ENCODE results near the gene MKKS.

MKKS gene

DNA sequence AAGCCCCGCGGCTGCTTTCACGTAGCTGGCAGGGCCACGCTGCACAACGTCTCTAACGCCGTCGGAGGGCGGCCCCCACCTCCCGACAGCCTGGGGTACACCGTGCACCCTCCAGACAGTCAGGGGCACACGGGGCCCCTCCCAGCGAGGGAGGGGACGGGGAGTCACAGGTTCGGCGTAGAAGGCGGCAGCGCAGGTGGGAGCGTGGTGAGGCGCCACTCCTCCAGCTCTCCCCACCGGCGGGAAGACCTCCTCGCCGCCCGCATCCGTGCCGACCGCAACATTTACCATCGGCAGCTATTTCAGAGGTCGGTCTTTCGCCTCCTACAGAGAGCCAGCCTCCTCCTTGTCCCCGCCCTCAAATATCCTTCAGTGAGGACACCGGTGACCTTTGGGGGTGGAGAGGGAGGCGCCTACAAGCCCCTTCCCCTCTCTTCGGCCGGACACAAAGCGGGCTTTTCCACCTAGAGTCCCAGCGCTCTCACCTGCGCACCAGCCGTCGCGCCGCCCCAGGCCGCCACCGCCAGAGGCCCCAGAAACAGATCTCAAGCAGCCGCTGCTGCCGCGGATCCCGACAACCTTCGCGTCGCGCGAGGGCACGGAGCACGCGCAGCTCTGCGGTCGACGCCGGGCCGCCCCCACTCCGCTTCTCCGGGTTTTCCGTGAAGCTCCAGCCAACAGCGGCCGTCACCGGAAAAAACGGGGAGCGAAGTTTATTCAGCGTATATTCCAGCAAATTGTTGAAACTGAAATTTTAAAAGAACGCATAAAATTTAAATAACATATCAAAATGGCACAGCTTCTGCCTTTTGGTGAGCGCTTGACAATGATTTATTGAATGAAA is at the start of gene MKKS:
TSS of gene MKKS (minus strand) at position 600 of the 844 bp plus-strand sequence. CDS start 20,708 bp downstream, outside the sequence.
- DNase-seq, result peak; percentile 64

DNA sequence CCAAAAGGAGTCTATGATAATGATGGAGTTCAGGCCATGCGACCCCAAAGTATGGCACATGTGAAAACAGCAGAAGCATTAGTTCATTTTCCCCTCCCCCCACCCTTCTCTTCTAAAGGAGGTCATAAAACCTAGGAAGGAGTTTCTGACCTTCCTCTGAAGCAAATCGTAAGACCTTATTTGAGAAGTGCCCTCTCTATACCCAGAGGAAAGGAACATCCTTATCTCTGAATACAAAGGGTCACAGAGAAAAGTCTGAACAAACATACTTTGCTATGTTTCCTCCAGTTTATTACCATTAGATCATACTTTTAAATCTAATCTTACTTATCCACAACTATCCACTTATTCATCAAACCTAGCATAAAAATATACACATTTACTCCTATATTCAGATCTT is 49.7 kb upstream of the MKKS start:
- DNase-seq, result no peak

DNA sequence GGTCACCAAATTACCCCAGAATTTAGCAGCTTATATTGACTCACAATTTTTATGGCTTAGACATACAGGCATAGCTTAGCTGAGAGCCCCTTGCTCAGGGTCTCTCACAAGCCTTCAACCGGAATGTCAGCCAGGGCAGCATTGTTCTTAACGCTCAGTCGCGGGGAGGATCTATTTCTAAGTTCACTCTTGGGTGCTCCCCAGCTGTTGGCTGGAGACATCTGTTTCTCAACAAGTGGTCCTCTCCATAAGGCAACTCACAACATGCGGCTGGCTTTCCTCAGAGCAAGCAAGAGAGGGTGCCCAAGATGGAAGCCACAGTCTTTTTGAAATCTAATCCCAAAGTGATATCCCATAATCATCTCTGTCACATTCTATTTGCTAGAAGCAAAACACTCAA is 47.7 kb upstream of the MKKS start:
- DNase-seq, result no peak

DNA sequence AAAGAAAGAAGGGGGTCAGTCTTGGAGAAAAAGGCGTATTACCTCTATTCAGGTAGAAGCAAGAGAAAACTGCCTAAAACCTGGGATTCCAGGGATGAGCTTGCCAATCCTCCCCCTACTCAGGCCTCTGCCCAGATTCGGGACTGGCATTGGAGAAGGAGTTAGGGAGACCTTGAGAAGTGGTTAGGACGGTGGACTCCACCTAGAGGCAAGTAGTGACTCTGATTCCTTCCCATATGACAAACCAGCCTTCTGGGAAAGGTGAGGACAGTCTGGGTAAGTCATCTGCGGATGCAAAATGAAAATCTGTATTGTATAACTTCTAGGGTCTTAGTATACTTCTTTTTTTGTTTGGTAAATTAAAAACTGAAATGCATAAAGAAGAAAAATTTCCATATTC is 44.9 kb upstream of the MKKS start:
- no peak for DNase-seq

DNA sequence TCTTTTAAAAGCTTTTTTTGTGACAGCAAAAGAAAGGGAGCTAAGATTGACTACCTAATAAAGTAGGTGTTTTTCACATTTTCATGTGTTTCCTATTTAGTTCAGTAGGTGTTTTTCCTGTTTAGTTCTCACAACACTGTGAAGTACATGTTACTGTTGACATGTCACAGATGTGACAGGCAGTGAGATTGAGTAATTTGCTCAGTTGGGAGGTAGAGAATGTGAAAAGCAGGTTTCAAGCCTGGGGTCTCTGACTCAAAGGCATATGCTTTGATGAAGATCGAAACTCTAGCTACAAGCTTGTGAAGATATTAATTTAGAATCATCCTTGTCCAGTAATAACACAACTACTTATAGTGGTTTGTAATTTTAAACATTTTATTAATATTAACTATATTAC is 44.2 kb upstream of the MKKS start:
- no peak for DNase-seq

DNA sequence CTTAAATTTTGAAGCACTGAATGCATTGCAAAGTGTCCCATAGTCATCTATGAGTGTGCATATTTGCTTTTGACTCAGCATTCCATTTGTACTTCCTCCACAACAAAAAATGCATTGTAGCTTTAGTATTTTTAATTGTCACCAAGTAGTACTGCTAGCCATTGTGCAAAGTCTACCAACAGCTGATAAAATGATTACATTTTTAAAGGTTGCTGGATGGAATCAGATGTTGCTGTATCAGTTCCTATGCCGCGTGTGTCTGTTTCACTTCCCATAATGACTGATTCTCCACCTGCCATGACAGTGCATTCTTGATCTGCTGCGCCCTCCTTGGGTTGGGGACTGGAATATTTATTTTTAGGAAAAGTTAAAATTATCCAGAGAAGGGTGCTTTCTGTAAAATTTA is 42.3 kb upstream of the MKKS start:
- DNase-seq, result no peak

DNA sequence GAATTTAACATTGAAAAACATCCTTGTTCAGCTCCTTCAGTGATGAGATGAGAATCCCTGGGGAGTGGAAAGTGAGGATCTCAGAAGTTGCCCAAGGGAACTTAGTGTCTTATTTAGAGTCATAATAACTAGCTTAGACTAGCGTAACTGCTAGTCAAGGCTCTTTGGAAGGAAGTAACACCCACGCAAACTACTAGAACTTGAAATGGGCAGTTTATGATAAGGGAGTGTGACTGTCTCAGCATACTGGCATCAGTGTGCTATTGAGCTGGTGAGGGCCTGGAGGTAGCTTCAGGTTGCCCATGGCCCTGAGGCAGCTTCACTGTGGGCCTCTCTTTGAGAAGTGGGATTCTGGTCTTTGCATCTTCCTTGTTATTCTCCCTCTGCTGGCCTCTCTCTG is 41.2 kb upstream of the MKKS start:
- no peak for DNase-seq

DNA sequence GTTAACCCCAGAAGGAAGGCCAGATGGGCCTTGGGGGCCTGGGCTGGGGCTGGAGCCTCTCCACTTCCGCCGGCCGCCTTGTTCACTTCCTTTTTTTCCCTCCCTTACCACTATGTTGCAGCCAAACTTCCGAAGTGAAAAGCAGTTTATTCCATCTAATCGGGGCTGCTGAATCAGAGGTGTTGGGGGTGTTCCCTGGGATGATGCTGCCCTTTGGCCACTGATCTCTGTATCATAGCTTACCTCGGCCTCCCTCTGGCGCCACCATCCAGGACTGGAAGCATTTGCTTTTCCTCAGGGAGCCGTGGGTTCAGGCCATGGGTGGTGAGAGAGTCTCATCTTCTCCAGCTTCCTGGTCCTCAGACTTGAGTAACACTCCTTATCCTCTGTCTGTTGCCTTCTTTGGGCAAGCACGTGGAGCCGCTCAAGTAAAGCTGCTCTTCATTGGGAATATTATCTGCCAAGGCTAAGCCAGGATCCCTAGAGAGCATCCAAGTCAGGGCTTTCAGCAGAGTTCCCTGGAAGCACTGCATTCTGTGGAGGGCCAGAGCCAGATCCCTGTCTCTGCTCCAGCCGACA is 40.7 kb upstream of the MKKS start:
- no peak for DNase-seq

DNA sequence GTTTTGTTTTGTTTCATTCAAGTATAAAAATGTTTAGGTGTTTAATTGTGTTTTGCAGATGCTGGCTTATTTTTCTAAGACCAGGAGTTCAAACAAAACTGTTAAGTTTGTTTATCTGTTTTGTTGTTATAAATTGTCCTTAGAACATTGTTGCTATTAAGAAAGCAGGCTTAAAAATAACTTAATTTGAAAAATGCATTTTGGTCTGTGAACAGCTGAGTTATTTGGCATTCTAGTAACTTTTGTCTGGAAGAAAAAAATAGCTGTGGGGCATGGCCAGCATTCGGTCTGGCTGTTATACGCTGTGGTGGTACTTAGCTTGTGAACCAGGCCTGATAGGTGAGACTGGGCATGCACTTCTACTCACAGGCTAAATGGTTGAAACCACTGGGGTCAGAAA is 38.8 kb upstream of the MKKS start:
- no peak for DNase-seq

DNA sequence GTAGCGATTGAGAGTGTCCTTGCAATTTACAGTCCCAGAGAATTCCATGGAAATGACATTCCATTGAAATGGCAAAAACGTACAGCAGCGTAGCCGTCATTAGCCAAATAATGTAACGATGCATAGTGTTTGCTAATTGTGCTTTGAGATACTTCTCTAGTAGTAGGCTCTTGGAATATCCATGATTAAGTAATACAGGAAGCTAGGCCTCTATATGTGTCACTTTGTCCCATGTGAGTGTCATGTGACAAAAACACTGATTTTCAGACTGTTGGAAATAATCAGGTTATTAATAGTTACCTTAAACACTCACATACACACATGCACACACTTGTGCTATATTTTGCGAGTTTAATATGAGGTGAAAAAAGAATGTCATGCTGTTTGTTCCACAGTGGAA is 36.3 kb upstream of the MKKS start:
- no peak for DNase-seq

DNA sequence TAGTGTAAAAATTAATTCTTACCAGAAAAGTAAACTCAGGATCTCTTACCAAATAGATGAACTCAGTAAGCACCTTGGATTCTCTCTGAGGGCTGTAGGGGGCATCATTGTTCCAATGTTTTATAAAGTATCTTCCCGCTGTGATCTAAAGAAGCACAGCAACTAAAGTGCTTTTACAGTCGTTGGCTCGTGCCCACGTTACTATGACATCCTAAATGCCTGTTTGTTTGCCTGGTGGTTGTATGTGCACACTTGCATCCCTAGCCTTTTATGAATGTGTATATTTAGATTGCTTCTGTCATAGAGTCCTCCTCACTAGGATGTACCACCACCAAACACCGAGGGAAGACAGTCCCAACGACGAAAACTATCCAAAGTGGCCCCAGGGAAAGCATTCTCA is 35.6 kb upstream of the MKKS start:
- DNase-seq, result no peak

DNA sequence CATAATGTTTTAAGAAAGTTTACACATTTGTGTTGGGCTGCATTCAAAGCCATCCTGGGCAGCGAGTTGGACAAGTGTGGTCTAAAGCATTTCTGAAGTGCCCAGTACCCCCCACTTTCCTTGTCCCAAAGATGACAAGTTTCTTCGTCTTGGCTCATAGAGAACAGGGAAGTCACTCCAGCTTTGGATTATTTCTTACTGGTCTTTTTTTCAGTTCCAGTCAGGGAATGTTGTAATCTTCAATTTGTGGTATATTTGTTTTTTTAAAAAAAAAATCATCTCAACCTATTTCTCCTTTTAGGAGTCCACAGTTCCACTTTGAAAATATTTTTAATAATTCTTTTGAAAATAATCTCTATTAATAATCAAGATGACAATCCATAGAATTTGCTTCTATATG is 35.0 kb upstream of the MKKS start:
- DNase-seq, result no peak

DNA sequence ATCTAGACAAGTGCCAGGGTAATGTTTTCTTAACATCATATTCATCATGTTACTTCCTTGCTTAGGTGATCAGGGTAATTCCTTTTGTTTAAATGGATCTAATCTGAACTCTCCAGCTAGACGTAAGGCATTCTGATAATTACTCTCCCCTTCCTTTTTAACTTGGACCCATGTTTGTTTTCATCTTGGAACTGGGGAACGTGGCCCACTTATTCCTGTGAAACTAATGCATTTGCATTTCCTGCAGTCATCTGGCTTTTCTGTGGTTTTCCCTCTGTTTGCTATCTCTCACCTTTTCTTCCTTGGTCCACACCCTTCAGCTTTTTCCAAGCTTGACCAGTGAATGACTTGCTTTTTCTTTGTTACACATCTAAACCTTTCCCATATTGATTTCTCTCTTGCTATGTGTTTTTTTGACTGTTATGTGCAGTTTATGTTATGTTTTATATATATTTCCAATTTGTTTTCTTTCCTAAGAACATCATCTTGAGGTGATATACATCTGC is 34.4 kb upstream of the MKKS start:
- no peak for DNase-seq

DNA sequence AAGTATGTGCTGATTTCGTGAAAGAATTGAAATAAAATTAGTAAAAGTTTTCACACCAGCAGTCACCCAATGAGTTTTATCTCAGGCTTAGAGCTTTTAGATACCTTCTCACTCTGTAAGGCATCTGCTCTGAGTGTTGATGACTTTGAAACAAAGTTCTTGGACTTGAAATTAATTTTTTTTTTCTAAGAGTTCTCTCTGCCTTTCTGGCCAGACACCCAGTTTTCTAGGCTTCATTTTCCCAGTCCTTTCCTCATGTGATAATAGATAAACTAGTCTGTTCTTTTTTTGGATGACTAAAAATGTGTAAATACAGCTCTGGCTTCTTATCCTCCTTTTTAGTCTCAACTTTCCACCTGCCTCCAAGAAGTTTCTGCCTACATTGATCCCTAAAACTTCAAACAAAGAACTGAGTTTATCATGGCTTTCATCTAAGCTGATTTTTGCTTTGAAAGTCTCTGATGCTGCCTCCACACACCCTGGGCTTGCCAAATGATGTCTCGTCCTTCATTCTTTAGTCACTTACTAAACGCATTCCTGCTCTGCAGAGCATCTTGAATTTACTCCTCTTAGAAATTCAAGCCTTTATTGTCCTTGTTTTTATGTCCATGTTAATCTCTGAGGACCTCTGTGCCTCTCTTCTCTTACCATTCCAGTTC is 33.8 kb upstream of the MKKS start:
- DNase-seq, result no peak

DNA sequence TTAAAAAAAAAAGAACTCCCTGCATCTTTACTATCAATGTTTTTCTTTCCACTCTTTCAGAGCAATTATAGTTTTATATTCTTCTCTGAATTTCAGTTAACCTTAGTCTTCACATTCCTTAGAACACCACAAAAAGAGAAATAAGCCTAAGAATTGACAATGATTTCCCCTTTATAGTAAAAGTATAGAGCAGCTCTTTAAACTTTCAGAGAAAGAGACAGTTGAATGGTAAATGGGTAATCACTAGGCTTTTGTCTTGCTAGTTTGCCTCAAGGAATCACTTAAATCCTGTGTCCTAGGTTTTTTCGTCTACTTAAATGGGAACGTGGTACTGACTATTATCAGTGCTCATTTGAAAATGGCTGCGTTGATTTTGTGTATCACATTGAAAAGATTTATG is 32.8 kb upstream of the MKKS start:
- no peak for DNase-seq

DNA sequence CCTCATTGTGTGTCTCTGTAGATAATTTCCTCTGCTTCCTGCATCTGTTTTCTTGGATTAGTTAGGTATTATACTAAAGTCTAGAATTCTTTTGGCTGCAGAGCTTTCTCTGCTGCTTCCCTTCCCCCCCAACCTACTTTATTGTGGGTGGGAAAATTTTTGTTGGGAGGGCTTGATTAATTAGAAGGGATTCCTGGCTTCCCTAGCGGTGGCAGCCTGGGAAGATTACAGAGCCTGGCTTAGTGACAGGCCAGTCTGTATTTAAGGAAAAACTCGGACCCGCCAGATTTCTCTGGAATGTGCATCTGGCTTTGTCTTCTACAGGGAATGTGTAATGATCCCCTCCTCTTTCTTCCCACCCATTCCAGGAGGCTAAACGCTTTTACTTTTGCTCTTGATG is 32.3 kb upstream of the MKKS start:
- DNase-seq, result no peak

DNA sequence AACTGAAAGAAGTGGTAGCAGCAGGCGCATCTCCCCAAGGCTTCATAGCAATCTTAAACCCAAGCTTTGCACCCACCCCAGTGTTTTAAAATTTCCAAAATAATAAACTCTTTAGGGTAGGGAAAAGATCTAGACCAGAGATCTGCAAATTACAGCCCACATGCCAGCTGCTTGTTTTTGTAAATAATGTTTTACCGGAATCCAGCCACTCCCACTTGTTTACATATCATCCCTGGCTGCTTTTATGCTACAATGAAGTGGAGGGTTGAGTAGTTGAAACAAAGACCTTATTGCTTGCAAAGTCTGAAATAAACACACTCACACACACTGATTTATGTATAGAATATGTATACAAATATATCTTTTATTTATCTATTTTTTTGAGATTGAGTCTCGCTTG is 31.1 kb upstream of the MKKS start:
- DNase-seq, result no peak

DNA sequence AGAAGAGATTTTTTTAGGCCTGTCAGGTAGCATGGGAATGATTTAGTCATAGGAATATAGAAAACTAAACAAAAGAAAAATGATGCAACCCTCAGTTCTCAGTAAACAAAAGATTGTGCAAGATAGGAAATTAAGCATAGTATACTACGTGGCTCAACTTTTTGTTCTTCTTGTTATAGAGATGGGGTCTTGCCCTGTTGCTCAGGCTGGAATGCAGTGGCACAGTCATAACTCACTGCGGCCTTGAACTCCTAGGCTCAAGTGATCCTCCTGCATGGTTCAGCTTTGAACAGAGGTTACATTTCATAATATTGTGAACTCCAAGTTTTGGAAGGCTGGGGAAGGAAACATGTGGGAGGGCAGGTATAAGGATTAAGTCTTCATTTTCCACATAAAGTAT is 29.6 kb upstream of the MKKS start:
- DNase-seq, result no peak

DNA sequence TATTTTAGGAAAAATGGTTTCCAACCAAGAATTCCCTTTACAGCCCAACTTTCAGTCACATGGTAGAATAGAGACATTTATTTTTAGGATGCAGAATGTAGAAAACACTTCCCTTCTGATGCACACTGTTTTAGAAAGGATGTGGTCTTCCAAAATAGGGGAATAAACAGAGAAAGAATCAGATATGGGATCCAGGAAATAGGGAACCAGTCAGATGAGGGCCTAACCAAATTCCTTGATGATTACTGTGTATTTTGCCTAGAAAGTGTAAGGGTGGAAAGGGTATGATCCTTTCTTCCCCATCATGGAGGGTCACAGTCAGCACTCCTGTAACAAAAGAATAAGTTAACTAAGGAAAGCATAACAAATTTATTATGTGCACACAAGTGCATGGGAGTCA is 28.5 kb upstream of the MKKS start:
- no peak for DNase-seq

DNA sequence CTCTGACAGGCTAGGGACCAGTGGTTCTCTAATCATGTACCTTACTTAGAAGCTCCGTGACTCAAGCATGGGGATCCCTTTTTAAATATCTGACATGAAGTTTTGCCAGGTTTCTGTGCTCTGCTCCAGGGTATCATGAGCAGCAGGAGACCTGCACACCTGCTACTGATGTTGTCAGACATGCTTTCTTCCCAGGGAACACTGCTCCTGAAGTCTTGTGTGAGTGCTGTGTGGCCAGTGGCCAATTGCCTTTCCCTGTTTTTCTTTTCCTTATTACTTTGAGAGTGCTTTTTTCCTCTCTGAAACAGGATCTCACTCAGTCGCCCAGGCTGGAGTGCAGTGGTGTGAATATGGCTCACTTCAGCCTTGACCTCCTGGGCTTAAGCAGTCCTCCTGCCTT is 27.5 kb upstream of the MKKS start:
- no peak for DNase-seq

DNA sequence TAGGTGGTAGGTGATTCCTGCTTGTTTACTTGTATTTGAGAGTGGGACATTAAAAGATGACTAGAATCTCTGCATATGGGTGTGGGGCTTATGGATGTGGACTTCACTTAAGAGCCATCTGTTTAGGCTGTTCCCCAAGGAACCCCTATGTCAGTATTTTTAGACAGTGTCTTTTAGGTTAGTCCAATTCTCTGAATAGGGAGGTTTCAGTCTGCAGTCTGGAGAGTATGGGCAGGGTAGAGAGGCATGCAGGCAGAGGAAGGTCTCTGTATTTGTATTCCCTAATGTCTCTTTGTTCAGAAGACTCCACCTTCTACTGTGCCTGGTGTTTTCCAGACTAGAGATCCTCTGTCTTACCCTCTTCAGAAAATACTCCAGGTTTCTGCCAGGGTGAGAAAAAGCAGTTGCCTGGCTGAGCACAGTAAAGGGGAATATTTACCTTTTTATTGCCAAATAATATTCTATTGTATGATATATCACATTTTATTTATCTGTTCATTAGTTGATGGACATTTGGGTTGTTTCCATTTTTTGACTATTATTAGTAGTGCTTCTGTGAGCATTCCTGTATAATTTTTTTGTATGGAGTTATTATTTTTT is 20.2 kb upstream of the MKKS start:
- no peak for DNase-seq

DNA sequence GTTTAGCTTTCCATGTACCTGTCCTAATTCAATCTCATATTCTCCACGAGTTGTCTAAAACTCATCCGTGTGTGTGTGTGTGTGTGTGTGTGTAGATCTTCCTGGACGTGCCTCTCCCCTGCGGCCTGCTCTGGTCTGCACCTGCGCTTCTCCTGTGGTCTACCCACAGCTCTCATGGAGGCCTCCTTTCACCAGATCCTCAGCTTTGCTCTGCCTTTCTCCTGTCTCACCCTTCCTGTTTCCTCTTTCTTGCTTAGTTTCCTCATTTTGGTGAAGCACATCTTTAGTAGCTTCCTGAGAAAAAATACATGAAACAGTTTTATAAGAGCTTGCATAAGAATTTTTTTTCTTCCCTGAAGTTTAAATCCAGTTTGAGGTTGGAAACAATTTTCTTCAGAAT is 19.2 kb upstream of the MKKS start:
- DNase-seq, result no peak

DNA sequence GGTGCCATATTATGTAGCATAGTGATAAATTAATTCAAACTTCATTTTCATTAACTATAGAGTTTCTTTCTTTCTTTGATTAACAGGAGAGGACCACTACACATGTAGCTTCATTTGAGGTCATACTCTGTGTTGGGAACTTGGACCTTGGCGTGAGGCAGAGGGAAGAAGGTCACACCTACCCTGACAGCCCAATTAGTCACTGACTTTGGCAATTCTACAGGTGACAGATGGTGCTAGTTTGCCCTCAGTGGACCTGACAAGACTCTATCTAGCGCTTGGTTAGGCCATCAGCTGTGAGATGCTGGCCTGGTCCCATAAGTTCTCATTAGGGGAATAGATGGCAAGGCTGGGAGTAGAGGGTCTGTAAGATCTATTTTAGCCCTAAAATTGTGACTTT is 15.2 kb upstream of the MKKS start:
- no peak for DNase-seq

Measured in NCI-H226 (cell line).